DND-41 (cell line): ENCODE results near the gene GCN1.

ENCODE experiments used
- ATAC-seq: fragments of 200-7000 bp; cut with Tn5 transposase; 3 replicates; pipeline ENCODE4 v1.9.1; 2021; ENCODE audit warnings: low read depth; ENCODE audit not compliant: insufficient read depth
- DNase-seq: peaks from one replicate; pipeline ENCODE4 v3.0.0-alpha.2; 2020
- H2AFZ ChIP-seq: 2 replicates; pipeline ENCODE4 v1.6.0; 2012; ENCODE audit warnings: low read depth, low read length
- H3K27ac ChIP-seq: 2 replicates; pipeline ENCODE4 v1.5.1; 2012; ENCODE audit warnings: low read length, inconsistent platforms
- H3K27me3 ChIP-seq: fragments of 200-600 bp; sonication (generic); 2 replicates; pipeline ENCODE4 v1.6.0; 2012; ENCODE audit warnings: low read length, mild to moderate bottlenecking, inconsistent platforms; ENCODE audit not compliant: insufficient read depth, poor library complexity
- H3K36me3 ChIP-seq: 2 replicates; pipeline ENCODE4 v1.5.1; 2012; ENCODE audit warnings: low read length, inconsistent platforms; ENCODE audit not compliant: insufficient read depth
- H3K4me1 ChIP-seq: 2 replicates; pipeline ENCODE4 v1.5.1; 2012; ENCODE audit warnings: mild to moderate bottlenecking, low read length; ENCODE audit not compliant: insufficient read depth
- H3K4me2 ChIP-seq: 2 replicates; pipeline ENCODE4 v1.6.0; 2012; ENCODE audit warnings: mild to moderate bottlenecking, moderate library complexity, low read length, inconsistent platforms; ENCODE audit not compliant: insufficient read depth
- H3K4me3 ChIP-seq, 2 experiments: fragments of 200-600 bp in 1 of 2; shearing (Covaris generic) in 1 of 2; 2 replicates each; pipeline ENCODE4 v1.5.1; 2012 to 2016; ENCODE audit warnings: inconsistent platforms in 2 of 2, low read length in 2 of 2, mild to moderate bottlenecking in 2 of 2, low read depth in 1 of 2, moderate library complexity in 1 of 2
- H3K79me2 ChIP-seq: 2 replicates; pipeline ENCODE4 v1.6.0; 2012; ENCODE audit warnings: low read length, inconsistent platforms; ENCODE audit not compliant: insufficient read depth
- H3K9ac ChIP-seq: 2 replicates; pipeline ENCODE4 v1.6.0; 2012; ENCODE audit warnings: low read depth, mild to moderate bottlenecking, inconsistent platforms, low read length, moderate library complexity
- H3K9me3 ChIP-seq: 2 replicates; pipeline ENCODE4 v1.5.1; 2012; ENCODE audit warnings: low read length, moderate library complexity, mild to moderate bottlenecking, inconsistent platforms; ENCODE audit not compliant: insufficient read depth, severe bottlenecking
- H4K20me1 ChIP-seq: 2 replicates; pipeline ENCODE4 v1.6.0; 2012; ENCODE audit warnings: low read length; ENCODE audit not compliant: insufficient read depth
- CTCF ChIP-seq: IDR thresholded peaks from 2 replicates; pipeline ENCODE4 v1.5.1; 2012; ENCODE audit warnings: borderline replicate concordance, low read length, moderate library complexity, mild to moderate bottlenecking; ENCODE audit not compliant: poor library complexity, severe bottlenecking; ENCODE audit errors: extremely low read depth
- EZH2 ChIP-seq: IDR thresholded peaks from 3 replicates; pipeline ENCODE4 v1.6.1; 2012; ENCODE audit warnings: borderline replicate concordance, low read depth, mild to moderate bottlenecking, moderate library complexity, low read length, inconsistent platforms; ENCODE audit not compliant: severe bottlenecking

Gene GCN1

GRCh38 chr12:120216742-120217605 is 22.5 kb upstream of the GCN1 start:
- Histone ChIP-seq H3K36me3 (peaks cover 23% of the 10 kb centered on the region), H2AFZ (no peak overlapping the region), H3K4me2 (no peak overlapping the region), H3K9ac (no peak overlapping the region), H3K4me3 (no peak overlapping the region), H3K27ac (no peak overlapping the region), H3K4me1 (no peaks in the 10 kb centered on the region), H3K27me3 (no peaks in the 10 kb centered on the region), H3K9me3 (no peaks in the 10 kb centered on the region), H3K79me2 (no peaks in the 10 kb centered on the region), H4K20me1 (no peaks in the 10 kb centered on the region)
- no peak for ATAC-seq
- TF ChIP-seq EZH2 = no peak
- no peak for TF ChIP-seq CTCF
- DNase-seq = no peak

- no peak overlapping the region for H3K27ac ChIP-seq
- no peak overlapping the region for H3K4me2 ChIP-seq
- H3K36me3 ChIP-seq = peaks cover 22% of the 10 kb centered on the region
- no peak overlapping the region for H2AFZ ChIP-seq
- H3K4me1 ChIP-seq = no peaks in the 10 kb centered on the region
- no peak for DNase-seq
- H4K20me1 ChIP-seq = no peaks in the 10 kb centered on the region
- H3K9me3 ChIP-seq = no peaks in the 10 kb centered on the region
- no peak for ATAC-seq
- no peaks in the 10 kb centered on the region for H3K27me3 ChIP-seq
- H3K79me2 ChIP-seq = no peaks in the 10 kb centered on the region
- H3K4me3 ChIP-seq = no peak overlapping the region
- TF ChIP-seq CTCF (no peak), EZH2 (no peak)
- H3K9ac ChIP-seq = no peak overlapping the region
These were observed 21.5 kb upstream of the GCN1 start for GRCh38 chr12:120215766-120216735.

GRCh38 chr12:120215357-120215735 is 20.8 kb upstream of the GCN1 start:
- H3K27ac ChIP-seq = no peak overlapping the region
- ATAC-seq (no peak), DNase-seq (no peak)
- H3K4me2 ChIP-seq = no peak overlapping the region
- no peaks in the 10 kb centered on the region for H3K4me1 ChIP-seq
- H3K4me3 ChIP-seq = no peak overlapping the region
- no peaks in the 10 kb centered on the region for H4K20me1 ChIP-seq
- H3K27me3 ChIP-seq = no peaks in the 10 kb centered on the region
- TF ChIP-seq CTCF (no peak), EZH2 (no peak)
- H2AFZ ChIP-seq = no peak overlapping the region
- H3K79me2 ChIP-seq = no peaks in the 10 kb centered on the region
- peaks cover 25% of the 10 kb centered on the region for H3K36me3 ChIP-seq
- no peak overlapping the region for H3K9ac ChIP-seq
- H3K9me3 ChIP-seq = no peaks in the 10 kb centered on the region
